CD1c-positive myeloid dendritic cell (primary cell): ENCODE results near the gene GFI1B.
"Not testable (repeated sequence)": the region's sequence is repeated elsewhere in the genome, so short reads cannot be mapped to it uniquely, and the experiment has no call there.

Experiments used
- DNase-seq: peaks from one replicate; pipeline ENCODE4 v3.0.0-alpha.2; 2016; ENCODE audit errors: extremely low spot score

Gene GFI1B

DNA sequence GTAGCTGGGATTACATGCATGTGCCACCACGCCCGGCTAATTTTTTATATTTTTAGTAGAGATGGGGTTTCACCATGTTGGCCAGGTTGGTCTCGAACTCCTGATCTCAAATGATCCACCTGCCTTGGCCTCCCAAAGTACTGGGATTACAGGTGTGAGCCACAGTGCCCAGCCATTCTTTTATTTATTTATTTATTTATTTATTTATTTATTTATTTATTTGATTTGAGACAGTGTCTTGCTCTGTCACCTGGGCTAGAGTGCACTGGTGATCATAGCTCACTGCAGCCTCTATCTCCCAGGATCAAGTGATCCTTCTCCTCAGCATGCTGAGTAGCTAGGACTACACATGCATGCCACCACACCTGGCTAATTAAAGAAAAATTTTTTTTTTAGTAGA, 10.6 kb upstream of the GFI1B start:
- not testable (repeated sequence) for DNase-seq

DNA sequence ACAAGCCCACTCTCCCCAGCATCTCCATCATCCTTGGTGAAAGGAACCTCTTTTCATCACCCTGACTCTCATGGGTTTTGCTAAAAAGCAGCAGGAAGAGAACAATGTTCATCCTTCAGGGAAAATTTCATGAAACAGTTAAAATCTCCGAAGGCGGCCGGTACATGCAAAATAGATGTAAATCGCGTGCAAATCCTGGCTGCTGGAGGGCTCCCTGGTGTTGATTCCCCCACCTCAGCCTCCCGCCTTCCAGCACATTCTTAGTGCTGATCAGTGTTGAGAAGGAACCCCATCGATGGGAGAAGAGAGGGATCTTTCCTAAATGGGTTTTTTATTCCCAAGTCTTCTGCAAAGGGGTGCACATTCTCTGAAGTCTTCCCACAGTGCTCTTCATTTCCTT, 8.7 kb upstream of the GFI1B start:
- no peak for DNase-seq

- DNase-seq: no peak
Measured at GRCh38 chr9:132970324-132971062, 8.0 kb upstream of the GFI1B start.

DNA sequence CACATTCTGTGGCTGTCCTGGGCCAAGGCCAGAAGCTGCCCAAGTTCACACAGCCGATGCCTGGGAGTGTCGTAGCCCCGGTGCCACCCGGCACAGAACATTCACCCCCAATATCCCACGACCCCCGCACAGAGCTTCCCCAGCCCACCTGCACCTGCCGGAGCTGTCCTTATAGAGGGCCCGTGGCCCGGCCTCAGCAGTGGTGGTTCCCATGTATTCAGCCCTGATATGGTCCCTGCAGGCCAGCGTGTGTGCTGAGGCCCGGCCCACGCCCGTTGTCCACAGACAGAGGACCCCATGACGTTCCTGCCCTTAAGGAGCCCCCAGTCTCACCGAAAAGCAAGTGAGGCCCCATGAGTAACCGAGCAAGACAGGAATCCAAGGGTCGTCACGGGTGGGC, 5.3 kb upstream of the GFI1B start:
- DNase-seq: no peak

DNA sequence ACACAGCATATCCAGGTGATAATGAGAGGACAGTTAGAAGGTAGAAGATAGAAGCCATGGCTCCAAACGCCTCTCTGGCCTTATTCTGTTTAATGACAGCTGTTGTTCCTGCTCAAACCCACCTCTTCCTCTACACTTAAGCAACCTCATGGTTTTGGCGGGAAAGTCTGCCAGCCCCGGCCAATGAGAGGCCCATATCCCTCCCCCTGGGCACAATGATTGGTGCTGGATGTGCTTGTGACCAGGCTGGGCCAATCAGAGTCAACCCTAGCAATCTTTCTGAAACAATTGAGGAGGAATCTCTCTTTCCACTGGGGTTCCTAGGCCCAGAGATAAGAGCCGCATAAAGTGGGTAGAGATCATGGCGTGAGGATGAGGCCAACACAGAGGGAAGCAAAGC, 4.8 kb upstream of the GFI1B start:
- no peak for DNase-seq

DNA sequence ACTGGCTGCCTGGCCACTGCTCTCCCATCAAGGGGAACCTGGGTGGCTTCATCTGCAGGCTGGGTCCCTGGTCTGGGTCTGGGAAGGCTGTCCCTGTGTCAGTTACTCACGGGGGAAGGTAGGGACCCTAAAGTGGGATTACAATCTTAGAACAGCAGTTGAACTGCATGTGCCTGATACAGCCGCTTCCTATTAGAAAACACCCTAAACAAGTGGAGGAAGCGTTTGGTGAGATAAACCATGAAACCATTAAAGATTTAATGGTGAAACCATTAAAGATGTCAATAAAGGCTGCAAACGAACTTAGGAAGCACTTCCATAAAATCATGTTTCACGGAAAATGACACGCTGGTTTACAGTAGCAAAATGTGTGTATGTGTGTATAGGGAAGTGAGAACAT, 2.5 kb upstream of the GFI1B start:
- DNase-seq: peak; percentile 54

DNA sequence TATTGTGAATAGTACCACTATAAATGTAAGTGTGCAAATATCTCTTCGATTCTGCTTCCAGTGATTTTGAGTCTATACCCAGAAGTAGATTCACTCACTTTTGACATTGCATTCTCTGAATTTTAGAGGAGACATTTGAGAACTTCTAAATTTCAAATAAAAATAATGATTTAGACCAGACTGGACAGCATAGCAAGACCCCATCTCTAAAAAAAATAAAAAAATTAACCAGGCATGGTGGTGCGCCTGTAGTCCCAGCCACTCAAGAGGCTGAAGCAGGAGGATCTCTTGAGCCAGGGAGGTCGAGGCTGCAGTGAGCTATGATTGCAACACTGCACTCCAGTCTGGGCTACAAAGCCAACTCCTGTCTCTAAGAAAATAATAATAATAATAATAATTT, 1.9 kb upstream of the GFI1B start:
- DNase-seq: no peak

- DNase-seq: no peak
Measured at GRCh38 chr9:132978112-132978450, 413 bp upstream of the GFI1B start.

GRCh38 chr9:132980157-132980556, 1.7 kb downstream of the GFI1B start:
- no peak for DNase-seq

DNA sequence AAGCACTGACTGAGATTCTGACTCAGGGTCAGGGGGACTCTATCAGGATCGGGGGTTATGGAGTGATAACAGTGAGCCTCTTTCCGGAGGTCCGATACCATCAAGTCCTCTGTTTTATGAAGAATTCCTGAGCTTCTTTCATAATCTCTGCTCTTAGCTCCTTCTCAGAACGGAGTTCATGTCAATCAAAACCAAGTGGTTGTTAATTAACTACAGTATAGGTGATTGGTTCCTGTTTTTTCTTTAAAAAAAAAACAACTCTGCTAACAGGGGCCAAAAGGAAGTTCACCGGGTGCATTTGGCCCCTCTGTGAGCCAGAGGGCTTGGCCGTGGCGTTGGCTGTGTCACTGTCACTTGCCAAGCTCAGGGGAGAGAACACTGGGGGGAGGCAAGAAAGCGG, 4.0 kb downstream of the GFI1B start:
- DNase-seq: peak; percentile 46

GRCh38 chr9:132983491-132984201, 5.2 kb downstream of the GFI1B start:
- no peak for DNase-seq

DNA sequence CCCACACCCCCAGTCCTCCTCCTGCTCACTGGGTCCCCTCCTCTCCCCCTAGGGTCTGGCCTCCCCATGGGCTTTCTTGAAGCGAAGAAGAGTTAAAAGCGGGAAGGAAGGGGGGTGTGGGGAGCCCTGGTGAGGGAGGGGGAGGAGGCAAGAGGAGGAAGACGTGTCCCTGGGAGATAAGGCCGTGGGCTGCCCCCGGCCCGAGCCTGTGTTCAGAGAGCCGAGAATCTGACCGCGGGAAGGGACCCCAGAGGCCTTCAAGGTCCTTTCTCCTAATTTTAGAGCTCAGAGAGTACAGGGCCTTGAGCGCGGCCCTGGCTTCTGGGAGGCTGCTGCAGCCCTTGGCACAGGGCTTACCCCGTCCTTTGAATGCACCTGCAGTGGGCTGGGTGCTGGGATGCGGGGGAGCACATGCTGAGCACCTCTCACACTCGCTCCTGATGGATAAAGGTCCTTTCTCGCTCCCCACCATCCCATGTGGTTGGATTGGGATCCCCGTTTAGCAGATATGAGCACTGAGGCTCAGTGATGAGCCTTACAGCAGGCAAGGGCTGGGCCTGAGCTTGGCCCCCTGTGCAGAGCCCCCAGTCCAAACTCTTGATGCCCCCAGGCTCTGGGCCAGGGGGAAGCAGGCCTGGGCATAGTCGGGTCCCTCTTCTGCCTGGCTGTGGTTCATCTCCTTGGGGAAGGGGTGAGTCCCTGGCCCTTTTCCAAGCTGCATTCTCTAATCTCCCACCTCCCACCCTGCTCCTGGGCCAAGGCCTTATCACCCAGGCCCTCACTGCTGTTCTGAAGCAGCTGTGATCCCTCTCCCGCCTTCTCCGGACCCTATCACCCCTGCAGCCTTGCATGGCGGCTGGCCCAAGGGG, 5.9 kb downstream of the GFI1B start:
- DNase-seq: no peak

- DNase-seq: no peak
Measured at GRCh38 chr9:132985071-132985350, 6.5 kb downstream of the GFI1B start.

DNA sequence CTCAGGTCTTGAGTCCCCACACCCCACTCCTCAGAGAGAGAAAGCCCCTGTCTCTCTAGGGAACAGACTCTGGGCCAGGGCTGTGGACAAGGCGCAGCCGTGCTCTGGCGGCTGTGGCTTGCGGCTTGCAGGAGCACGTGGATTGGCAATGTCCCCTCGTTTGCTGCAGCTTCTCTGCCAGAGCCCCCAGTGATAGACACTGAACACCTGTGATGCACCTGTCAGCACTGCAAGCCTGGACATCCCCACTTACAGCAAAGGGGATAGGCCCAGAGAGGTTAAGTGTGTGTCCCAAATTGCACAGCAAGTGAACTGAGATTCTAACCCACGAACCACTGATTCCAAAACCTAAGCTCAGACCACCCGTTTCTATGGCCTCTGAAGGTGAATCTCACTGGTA, 7.0 kb downstream of the GFI1B start:
- DNase-seq: no peak

- no peak for DNase-seq
Measured at GRCh38 chr9:132986114-132986513, 7.6 kb downstream of the GFI1B start.

DNA sequence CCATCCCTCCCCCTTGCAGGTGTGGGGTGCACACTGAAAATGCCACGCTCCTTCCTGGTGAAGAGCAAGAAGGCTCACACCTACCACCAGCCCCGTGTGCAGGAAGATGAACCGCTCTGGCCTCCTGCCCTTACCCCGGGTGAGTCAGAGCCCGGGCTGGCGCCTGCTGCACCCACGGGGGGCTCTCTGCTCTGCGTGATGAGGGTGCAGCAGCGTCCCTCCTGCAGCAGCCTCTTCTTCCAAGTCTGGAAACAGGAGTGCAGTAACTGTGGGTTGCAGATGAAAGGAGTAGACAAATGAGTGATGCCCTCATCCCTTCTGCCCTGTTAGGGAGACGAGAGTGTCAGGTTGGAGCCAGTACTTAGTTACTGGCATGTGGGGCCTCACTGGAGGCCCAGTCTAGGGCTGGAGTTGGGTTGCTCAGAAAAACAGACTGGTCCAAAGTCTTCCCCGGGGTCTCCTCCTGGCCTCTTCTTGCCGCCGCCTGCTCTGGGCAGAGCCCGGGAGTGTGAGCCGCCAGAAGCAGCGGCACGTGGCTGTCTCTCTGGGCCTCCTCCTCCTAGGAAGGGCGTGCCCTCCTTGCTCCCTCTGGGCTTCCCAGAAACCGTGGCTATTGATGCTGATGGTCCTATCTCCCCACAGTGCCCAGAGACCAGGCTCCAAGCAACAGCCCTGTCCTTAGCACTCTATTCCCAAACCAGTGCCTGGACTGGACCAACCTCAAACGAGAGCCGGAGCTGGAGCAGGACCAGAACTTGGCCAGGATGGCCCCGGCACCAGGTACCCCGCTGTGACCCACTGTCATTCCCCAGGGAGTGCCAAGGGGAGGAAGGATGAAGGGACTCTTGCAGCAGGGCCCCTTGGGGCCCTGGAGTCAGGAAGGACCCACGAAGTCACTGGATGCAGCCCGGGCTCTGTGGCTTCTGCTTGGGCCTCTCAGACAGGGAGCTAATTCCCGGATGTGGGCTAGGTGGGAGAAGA, 8.4 kb downstream of the GFI1B start:
- DNase-seq: no peak

DNA sequence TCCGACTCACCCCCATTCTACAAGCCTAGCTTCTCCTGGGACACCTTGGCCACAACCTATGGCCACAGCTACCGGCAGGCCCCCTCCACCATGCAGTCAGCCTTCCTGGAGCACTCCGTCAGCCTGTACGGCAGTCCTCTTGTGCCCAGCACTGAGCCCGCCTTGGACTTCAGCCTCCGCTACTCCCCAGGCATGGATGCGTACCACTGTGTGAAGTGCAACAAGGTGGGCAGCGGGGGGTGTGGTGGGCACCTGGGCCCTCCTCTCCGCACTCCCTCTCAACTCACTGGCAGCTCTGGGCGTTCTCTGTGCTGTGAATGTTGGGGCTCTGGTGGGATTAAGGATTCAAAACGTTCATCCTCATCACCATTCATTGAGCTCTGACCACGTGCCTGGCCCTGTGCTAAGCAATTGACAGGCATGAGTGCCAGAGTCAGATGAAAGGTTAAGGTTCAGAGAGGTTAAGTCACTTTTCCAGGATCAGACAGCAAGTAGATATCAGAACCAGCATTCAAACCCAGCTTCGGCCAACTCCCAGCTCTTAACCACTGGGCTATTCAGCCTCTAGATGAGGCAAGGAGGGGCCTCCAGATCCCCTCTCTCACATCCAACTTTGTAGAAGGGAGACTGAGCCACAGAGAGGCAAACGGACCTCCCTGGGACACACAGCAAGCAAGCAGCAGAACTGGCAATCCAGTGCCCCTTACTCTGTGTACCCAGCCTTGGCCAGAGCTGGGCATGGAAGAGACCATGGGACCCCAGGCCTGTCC, 9.9 kb downstream of the GFI1B start:
- no peak for DNase-seq

DNA sequence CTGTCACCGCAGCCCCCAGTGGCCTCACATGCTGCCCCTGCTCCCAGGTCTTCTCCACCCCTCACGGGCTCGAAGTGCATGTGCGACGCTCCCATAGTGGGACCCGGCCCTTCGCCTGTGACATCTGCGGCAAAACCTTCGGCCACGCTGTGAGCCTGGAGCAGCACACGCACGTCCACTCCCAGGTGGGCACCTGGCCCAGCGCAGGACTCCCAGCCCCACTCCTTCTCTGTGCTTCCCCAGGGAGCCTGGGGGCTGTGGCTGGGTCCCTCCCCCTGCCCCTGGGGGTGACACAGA, 10.5 kb downstream of the GFI1B start:
- no peak for DNase-seq

GRCh38 chr9:132989414-132989996, 11.0 kb downstream of the GFI1B start:
- no peak for DNase-seq

- not testable (repeated sequence) for DNase-seq
Measured at GRCh38 chr9:132989998-132990557, 11.6 kb downstream of the GFI1B start.
